Osteoblast (primary cell): ENCODE measurements around the gene OTOP2. TPM values are rescaled to one million over a fixed set of nuclear protein-coding genes. Genes with fewer than 3 reads are reported as not detected.

ENCODE experiments used
- DNase-seq: peaks from one replicate; pipeline ENCODE4 v3.0.0; 2011; ENCODE audit warnings: low spot score, mixed read lengths; ENCODE audit not compliant: insufficient read length; ENCODE audit errors: missing footprints
- H2AFZ ChIP-seq: 2 replicates; pipeline ENCODE4 v1.6.0; 2011; ENCODE audit warnings: mild to moderate bottlenecking, low read length
- H3K27ac ChIP-seq: 2 replicates; pipeline ENCODE4 v1.5.1; 2011; ENCODE audit warnings: mild to moderate bottlenecking, low read depth, low read length, moderate library complexity
- H3K27me3 ChIP-seq: 2 replicates; pipeline ENCODE4 v1.6.0; 2012; ENCODE audit warnings: mild to moderate bottlenecking, control low read depth, inconsistent platforms, low read length, moderate library complexity; ENCODE audit not compliant: insufficient read depth
- H3K36me3 ChIP-seq: 2 replicates; pipeline ENCODE4 v1.5.1; 2011; ENCODE audit warnings: mild to moderate bottlenecking, low read length, control low read depth, moderate library complexity; ENCODE audit not compliant: insufficient read depth
- H3K4me1 ChIP-seq: 2 replicates; pipeline ENCODE4 v1.5.1; 2011; ENCODE audit warnings: mild to moderate bottlenecking, low read length, control low read depth, moderate library complexity; ENCODE audit not compliant: insufficient read depth
- H3K4me2 ChIP-seq: 2 replicates; pipeline ENCODE4 v1.6.0; 2011; ENCODE audit warnings: mild to moderate bottlenecking, low read length; ENCODE audit not compliant: insufficient read depth
- H3K4me3 ChIP-seq: fragments of 200-600 bp; sonication (generic); 3 replicates; pipeline ENCODE4 v1.5.1; 2012; ENCODE audit warnings: mild to moderate bottlenecking, low read length, inconsistent platforms; ENCODE audit not compliant: insufficient read depth
- H3K79me2 ChIP-seq: 2 replicates; pipeline ENCODE4 v1.6.0; 2012; ENCODE audit warnings: mild to moderate bottlenecking, low read length, control low read depth, inconsistent platforms; ENCODE audit not compliant: insufficient read depth
- H3K9me3 ChIP-seq: 2 replicates; pipeline ENCODE4 v1.5.1; 2011; ENCODE audit warnings: low read depth, low read length, control low read depth
- H4K20me1 ChIP-seq: 2 replicates; pipeline ENCODE4 v1.6.0; 2012; ENCODE audit warnings: mild to moderate bottlenecking, low read length, control low read depth; ENCODE audit not compliant: insufficient read depth
- total RNA-seq: library from RNA; depleted of rRNA; stranded (reverse); fragments of >200 nt; gene quantifications from 2 replicates; pipeline ENCODE4 v1.2.3, GENCODE V29; 2012
- TF ChIP-seq, protein P1 (sequence below): IDR thresholded peaks from 2 replicates; pipeline ENCODE4 v1.5.1; 2011; ENCODE audit warnings: mild to moderate bottlenecking, low read depth, low read length, moderate library complexity; ENCODE audit errors: extremely low read depth

OTOP2 gene
- total RNA-seq, 1 donor = not detected

- Histone ChIP-seq H3K36me3 (no peaks in the 10 kb centered on the region), H3K4me1 (no peaks in the 10 kb centered on the region), H3K79me2 (no peaks in the 10 kb centered on the region), H2AFZ (no peak overlapping the region), H3K27me3 (peaks cover 45% of the 10 kb centered on the region), H3K27ac (no peak overlapping the region), H4K20me1 (no peaks in the 10 kb centered on the region), H3K4me2 (no peak overlapping the region), H3K9me3 (no peaks in the 10 kb centered on the region), H3K4me3 (peak overlapping the region; percentile 25)
- peak; percentile 88 for DNase-seq
- TF ChIP-seq, protein P1, sequence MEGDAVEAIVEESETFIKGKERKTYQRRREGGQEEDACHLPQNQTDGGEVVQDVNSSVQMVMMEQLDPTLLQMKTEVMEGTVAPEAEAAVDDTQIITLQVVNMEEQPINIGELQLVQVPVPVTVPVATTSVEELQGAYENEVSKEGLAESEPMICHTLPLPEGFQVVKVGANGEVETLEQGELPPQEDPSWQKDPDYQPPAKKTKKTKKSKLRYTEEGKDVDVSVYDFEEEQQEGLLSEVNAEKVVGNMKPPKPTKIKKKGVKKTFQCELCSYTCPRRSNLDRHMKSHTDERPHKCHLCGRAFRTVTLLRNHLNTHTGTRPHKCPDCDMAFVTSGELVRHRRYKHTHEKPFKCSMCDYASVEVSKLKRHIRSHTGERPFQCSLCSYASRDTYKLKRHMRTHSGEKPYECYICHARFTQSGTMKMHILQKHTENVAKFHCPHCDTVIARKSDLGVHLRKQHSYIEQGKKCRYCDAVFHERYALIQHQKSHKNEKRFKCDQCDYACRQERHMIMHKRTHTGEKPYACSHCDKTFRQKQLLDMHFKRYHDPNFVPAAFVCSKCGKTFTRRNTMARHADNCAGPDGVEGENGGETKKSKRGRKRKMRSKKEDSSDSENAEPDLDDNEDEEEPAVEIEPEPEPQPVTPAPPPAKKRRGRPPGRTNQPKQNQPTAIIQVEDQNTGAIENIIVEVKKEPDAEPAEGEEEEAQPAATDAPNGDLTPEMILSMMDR = no peak
Measured at GRCh38 chr17:74972973-74973328, 48.9 kb downstream of the OTOP2 start.

DNA sequence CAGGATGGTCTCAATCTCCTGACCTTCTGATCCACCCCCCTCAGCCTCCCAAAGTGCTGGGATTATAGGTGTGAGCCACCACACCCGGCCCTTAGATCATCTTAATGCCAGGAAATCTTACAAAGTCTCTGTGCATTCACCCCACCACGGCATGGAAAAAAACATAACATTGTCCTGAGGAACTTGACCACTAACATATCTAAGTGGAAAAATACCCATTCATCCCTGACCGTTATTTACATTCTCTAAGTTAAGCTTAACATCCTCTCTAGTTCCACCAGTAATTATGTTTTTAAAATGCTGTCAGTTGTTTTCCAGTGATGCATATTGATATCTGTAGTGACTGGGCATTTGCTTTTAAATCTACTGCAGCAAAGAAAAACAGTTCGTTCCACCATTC is 51.9 kb downstream of the OTOP2 start:
- H3K4me1 ChIP-seq = no peaks in the 10 kb centered on the region
- H3K4me3 ChIP-seq = no peak overlapping the region
- TF ChIP-seq, protein P1 = no peak
- no peaks in the 10 kb centered on the region for H3K79me2 ChIP-seq
- no peaks in the 10 kb centered on the region for H3K9me3 ChIP-seq
- H3K27ac ChIP-seq = no peak overlapping the region
- H4K20me1 ChIP-seq = no peaks in the 10 kb centered on the region
- no peak overlapping the region for H3K4me2 ChIP-seq
- peaks cover 49% of the 10 kb centered on the region for H3K27me3 ChIP-seq
- H3K36me3 ChIP-seq = no peaks in the 10 kb centered on the region
- no peak overlapping the region for H2AFZ ChIP-seq
- DNase-seq = no peak

GRCh38 chr17:74977802-74978201 is 53.7 kb downstream of the OTOP2 start:
- H3K4me1 ChIP-seq = peaks cover 13% of the 10 kb centered on the region
- H3K36me3 ChIP-seq = no peaks in the 10 kb centered on the region
- DNase-seq = peak; percentile 76
- H3K4me2 ChIP-seq = no peak overlapping the region
- peaks cover 32% of the 10 kb centered on the region for H3K27me3 ChIP-seq
- no peak overlapping the region for H3K27ac ChIP-seq
- no peaks in the 10 kb centered on the region for H3K9me3 ChIP-seq
- no peaks in the 10 kb centered on the region for H3K79me2 ChIP-seq
- TF ChIP-seq, protein P1 = no peak
- no peak overlapping the region for H2AFZ ChIP-seq
- no peak overlapping the region for H3K4me3 ChIP-seq
- no peaks in the 10 kb centered on the region for H4K20me1 ChIP-seq

GRCh38 chr17:74978240-74978639 is 54.2 kb downstream of the OTOP2 start:
- no peaks in the 10 kb centered on the region for H3K79me2 ChIP-seq
- H4K20me1 ChIP-seq = no peaks in the 10 kb centered on the region
- peak; percentile 11 for DNase-seq
- peaks cover 28% of the 10 kb centered on the region for H3K27me3 ChIP-seq
- H2AFZ ChIP-seq = no peak overlapping the region
- TF ChIP-seq, protein P1 = no peak
- no peak overlapping the region for H3K4me2 ChIP-seq
- H3K36me3 ChIP-seq = no peaks in the 10 kb centered on the region
- H3K27ac ChIP-seq = no peak overlapping the region
- H3K4me1 ChIP-seq = peaks cover 13% of the 10 kb centered on the region
- no peaks in the 10 kb centered on the region for H3K9me3 ChIP-seq
- H3K4me3 ChIP-seq = no peak overlapping the region
